HG03159 (cell line): ENCODE measurements around the gene LNP1.
"Not testable (repeated sequence)": the region's sequence is repeated elsewhere in the genome, so short reads cannot be mapped to it uniquely, and the experiment has no call there.

Experiments used
- ATAC-seq: cut with Tn5 transposase; IDR thresholded peaks from one replicate; pipeline ENCODE4 v1.9.1; 2021; ENCODE audit warnings: mild to moderate bottlenecking, moderate library complexity; ENCODE audit not compliant: unreplicated experiment

LNP1 gene, protein sequence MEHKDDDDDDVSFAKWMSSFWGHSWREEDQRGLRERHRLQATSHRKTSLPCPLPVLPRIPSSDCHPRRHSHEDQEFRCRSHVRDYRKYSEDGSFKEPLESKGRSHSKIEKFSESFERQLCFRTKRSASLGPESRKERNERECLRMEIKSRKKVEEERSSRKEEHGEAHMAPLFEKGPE

DNA sequence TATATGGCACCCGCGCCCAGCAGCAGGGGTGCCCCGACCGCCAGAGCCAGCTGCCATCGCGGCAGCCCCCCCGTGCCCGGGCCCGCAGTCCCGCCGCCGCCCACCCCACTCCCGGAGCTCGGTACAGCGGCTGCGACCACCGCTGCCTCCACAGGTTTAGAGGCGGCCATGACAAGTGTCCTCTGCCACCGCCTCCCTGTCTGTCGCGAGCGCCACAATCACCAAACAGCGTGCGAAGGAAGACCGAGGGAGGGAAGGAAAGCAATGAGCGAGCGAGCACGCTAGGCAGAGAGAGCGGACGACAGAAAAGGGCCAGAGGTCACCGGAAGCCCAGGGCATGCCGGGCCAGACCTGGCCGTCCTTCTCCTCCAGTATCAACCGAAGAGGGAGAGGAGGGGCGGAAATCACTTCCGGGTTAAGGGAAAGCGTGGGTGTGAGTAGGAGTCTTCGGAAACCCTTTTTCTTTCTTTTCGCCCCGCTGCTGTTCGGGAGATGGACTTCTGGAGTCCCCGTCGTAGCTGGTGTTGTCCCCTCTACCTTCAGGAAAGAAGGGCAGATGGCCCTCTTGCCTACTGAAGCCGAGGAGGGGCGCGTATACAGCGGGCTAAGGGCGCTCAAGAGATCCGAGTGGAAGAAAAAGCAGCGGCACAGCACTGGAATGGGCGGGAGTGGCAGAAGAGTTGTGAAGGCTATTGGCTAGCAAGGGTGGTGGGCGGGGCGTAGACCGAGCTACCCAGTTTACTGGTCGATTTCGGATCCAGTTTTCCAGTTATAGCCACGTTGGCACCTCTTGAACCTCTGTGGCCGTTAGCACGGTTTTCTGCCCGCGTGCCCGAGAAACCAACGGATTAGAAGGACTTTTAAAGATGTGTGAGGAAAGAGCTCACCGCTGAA lies at the start of gene LNP1, which contains the start of gene TOMM70:
Gene LNP1, plus strand, starts transcription at position 760 of the 894 bp plus-strand sequence. CDS start 28,191 bp downstream, outside the sequence.
Gene TOMM70, minus strand, starts transcription at position 310 of the 894 bp plus-strand sequence. Its CDS starts 140 bp downstream, at position 170.
- peak; percentile 85 for ATAC-seq

DNA sequence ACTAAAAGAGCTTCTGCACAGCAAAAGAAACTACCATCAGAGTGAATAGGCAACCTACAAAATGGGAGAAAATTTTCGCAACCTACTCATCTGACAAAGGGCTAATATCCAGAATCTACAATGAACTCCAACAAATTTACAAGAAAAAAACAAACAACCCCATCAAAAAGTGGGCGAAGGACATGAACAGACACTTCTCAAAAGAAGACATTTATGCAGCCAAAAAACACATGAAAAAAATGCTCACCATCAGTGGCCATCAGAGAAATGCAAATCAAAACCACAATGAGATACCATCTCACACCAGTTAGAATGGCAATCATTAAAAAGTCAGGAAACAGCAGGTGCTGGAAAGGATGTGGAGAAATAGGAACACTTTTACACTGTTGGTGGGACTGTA lies 49.6 kb upstream of the LNP1 start:
- ATAC-seq = not testable (repeated sequence)

DNA sequence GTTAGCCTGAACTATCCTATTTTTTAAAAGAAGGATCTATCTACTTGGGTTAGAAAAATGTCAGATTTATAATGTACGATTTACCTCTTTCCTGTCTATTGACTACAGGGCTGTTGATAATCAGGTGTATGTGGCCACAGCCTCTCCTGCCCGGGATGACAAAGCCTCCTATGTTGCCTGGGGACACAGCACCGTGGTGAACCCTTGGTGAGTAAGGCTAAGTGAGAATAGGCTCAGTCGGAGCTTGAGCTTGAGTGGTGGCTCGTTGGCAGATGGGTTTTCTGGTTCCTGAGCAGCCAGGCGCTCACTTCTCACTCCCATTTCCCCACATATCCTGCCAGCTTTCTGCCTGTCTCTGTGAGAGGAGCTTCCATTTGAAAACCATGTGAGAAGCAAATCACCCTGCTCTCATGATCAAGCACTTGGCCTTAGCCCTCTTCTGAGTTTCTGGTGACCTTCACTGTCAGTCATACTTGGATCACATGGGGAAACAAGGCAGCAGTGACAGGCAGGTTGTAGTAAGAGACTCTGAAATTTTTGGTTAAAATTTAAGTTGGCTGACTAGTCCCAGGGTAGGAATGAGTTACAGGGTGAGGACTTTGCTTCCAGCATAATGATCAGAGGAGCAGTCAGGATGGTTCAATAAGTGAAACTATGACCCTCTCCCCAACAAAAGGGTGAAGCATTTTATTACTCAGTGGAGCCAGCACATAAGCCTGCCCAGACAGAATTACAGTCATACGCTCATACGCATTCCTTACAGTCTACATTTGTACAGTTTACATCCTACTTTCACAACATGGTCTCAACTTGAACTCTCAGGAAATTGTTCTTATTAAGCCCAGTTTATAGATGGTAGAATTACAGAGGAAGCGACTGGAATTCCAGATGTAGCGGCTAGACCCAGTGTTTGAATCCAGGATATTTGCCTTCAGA lies 48.8 kb upstream of the LNP1 start:
- no peak for ATAC-seq

DNA sequence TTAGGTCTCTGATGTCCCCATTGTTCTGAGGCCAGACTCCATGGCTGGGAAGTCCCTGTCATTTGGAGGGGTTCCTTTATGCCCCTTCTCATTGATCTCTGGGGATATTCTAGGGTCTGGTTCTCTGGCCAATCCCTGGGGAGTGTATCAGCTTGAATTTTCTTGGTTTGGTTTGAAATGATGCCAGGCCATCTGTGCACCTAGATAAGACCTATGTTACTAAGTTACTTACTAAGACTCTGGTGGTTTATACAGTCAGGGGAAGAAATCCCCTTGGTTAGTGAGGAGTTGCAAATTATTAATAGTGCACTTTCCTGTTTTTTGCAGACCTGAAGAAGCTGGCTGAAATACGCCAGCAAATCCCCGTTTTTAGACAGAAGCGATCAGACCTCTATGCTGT lies 46.5 kb upstream of the LNP1 start:
- ATAC-seq = no peak

DNA sequence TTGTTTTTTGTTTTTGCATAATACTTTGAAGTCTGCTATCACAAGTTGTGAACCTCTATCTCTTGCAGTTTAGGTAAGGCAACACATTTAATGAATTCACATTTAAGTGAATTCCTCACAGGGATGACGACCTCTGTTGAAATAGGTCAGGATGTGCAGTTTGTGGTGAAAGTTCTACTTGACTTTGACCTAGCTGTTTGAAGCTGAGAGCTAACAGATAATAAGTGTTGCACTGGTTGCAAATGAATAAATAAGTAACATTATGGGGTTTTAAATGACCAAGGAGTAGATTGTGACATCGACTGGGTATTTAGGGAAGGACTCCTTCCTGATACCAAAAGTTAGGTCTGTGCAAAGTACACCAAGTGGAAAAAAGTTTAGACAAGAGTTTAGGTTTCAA lies 42.9 kb upstream of the LNP1 start:
- no peak for ATAC-seq

DNA sequence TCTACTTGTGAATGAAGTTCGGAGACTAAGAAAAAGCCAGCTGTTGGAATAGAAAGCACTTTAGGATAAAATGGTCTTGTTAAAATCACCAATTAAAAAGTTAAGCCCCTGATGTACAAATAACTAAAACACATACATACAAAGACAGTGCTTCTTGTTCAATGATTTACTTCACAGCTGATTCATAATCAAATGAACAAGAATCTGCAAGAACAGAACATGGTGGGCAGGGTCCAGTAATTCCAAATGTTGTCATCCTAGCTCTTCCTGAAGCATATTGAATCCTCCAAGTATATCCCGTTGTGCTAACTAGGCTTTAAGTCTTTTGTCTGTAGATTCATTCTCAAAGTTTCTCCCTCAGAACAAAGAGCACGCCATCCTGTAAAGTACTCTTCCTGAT lies 42.3 kb upstream of the LNP1 start:
- no peak for ATAC-seq

DNA sequence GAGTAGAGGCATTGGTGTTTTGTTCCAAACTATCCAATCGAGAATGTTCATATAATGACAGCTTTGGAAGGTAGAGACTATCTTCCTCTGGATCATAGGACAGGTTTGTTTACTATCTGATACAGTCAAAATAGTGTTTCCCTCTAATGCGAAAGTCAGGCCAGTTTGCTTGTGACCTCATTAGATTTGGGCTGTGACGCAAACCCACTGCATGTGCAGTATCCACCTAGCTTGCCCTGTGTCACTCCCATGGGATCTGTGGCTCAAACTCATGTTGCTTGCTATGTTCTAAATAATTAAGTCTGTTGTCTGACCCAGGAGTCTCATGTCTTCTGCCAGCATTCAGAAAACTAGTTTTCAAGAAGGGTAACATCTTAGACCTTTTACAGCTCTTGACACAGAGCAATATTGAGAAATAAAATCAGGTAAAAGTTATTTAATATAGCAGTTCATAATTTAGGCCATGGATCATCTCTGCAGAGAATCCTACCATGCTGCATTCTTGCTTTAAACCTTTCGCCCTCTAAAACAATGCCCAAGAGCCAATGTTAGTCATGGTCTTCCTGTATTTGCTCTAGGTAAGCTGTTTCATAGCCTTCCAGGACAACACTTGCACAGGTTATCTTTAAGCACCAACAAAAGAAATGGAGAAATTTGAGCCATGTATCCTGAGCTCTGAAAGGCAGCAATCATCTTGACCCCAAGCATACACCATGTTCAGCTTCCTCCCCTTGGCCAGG lies 40.4 kb upstream of the LNP1 start:
- ATAC-seq = no peak

DNA sequence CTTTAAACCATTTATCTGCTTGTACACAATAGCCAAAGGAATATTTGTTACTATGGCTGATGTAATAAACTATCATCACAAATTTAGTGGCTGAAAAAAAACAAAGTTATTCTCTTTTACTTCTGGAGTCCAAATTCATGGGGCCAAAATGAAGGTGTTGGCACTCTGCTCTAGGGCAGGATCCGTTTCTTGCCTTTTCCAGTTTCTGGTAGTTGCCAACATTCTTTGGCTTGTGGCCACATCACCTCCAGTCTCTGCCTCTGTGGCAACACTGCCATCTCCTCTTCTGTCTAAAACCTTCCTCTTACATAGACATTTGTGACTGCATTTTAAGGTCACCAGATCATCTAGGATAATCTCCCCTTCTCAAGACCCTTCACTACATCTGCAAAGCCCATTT lies 39.4 kb upstream of the LNP1 start:
- no peak for ATAC-seq

DNA sequence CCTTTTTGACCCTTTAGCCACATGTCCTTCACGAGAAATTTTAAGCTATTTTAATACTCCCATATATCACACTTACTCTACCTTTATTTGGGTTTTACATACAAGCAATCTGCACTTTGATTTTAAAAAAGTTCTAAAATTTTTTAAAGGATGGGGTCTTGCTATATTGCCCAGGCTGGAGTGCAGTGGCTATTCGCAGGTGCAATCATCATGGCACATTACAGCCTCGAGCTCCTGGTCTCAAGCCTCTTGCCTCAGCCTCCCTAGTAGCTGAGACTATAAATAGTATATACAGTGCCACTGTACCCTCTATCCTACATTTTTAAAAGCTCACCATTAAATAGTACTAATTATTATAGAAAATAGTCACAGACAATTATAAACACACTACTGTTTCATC lies 36.9 kb upstream of the LNP1 start:
- ATAC-seq = no peak

DNA sequence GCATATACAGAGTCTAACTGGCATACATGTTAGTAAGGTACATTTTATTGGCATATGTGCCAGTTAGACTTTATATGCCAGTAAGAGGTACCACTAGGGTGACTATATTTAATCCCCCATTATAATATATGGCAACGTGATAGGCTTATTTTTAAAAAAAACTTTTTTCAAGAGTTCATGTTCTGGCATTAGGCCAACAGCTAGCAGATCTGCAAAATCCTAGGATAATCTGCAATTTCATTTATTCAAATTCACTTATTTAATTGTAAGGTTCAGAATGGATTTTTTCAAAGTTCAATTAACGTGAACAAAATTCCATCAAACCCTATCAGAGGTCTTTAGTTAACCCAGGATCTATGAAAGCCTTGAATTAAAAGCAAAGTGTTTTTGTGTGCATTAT lies 34.9 kb upstream of the LNP1 start:
- no peak for ATAC-seq

DNA sequence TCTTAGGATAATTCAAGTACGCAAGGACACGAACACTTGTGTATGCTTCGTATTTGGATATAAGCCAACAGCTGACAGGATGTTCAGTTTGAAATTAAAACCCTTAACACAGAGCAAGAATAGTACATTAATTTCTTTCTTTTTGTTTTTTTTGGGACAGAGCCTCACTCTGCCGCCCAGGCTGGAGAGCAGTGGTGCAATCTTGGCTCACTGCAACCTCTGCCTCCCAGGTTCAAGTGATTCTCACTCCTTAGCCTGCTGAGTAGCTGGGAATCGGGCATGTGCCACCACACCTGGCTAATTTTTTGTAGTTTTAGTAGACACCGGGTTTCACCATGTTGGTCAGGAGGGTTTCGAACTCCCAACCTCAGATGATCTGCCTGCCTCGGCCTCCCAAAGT lies 32.9 kb upstream of the LNP1 start:
- ATAC-seq = no peak

DNA sequence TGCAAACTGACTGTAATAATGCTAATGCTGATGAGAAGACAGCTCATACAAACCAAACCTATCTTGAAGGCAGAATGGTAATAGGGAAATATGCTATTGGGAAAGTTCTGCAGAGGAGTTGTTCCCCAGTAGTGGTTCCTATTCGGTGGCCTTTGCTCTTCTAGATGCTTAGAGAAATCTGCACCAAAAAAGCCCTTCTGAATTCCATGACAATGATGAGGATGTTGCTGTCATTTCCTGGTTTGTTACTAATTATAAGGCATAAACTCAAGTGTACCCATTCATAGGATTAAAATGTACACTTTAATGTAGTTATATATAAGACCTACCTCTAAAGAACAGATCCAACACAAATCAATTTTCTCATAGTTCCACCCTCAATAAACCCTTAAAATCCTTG lies 30.6 kb upstream of the LNP1 start:
- ATAC-seq = no peak

DNA sequence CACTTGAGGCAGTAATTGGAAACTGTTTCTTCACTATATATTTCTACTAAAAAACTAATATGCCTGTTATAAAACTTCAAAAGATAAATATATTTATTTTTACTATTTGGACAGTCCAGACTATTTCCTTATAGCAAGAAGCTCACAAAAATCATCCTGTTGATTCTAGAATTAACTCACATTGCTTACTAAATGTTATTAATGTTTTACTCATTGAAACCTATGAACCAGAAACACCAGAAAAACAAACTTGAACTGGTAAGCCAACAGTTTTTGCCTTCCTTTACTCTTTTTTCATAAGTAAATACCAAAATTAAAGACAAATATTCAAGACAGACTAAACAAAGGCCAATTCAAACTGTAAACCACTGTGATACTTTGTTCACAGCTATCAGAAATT lies 26.8 kb upstream of the LNP1 start:
- no peak for ATAC-seq

DNA sequence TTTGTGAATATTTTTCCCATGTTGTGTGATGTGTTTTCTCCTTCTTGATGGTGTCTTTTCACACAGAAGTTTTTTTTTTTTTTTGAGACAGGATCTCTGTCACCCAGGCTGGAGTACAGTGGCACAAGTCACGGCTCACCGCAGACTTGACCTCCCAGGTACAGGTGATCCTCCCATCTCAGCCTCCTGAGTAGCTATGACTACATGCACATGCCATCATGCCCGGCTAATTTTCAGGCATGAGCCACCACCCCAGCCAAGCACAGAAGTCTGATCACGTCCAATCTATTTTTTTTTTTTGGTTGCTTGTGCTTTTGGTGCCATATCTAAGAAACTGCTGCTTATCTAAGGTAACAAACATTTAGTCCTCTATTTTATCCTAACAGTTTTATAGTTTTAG lies 25.0 kb upstream of the LNP1 start:
- ATAC-seq = no peak

DNA sequence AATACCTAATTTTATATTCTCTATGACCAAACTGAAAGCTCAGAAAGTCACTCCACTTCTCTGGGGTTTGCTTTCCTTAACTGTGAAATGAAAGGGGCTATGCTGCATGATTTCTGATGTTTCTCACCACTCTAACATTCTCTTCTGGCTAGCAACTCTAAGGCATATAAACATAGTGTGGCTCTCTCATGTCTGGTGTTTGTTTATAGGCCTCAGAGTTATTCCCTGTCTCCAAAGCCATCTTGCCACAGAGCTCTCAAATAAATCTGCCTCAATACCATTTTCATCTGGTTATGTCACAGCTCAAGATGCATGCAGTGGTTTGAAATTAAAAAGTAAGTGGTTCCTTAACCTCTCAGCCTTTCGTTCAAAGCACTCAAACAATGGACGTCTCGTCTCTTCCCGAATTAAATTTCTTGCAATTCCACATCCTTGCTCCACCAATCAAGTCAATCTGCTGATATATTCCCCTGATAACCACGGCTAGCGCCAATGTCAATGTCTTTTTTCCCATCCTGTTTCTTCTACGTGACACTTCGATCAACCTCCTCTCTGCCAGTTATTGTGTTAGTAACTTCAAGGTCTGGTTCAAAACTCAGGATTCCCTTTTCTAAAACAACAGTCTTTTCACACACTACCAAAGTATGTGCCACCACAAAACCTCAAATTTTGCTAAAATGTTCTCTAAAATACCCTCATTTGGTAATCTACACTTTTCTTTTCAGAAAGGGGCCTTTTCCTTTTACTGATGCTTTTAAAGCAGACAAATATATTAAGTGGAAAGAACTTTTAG lies 16.4 kb upstream of the LNP1 start:
- ATAC-seq = no peak

DNA sequence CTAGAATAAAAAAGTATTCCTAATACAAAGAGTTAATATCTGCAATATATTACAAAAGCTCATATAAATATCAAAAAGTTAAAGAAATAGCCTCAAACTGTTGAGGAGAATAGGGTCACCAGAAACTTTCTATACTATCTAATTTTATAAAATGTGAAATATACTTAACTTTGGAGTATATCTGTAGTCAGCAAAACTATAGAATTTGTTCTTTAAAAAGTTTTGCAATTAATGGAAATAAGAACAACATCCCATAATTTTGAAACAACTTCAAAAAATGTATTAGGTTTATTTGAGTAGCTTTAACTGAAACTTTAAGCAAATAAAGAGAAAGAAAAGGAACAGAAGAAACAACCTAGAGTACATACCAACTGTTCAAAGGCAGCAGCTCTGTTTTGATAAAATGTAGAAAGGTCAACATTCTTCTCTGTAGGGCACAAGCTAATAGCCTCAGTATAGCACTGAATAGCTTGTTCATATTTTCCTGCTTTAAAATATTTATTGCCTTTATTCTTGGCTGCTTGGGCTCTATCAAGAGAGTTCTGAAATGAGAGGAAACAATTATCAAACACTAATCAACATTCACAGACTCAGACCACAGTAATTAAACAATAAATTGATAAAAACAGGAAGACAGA lies 14.8 kb upstream of the LNP1 start:
- ATAC-seq = no peak

DNA sequence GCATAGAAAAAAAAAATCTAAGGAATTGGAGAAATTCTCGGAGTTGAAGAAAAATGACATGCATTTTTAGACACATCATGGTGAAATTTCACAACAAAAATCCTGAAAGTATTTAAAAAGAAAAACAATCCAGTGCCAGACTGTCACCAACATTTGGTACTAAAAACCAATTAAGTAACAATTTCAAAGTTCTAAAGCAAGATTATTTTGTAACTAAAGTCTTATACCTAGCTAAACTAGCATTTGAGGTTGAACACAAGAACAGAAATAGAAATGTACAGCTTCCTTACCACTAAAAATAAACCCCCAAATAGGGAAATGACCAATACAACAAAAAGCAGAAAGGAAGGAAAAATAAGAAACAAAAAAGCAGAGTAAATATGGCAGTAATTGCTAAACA lies 12.3 kb upstream of the LNP1 start:
- ATAC-seq = no peak

DNA sequence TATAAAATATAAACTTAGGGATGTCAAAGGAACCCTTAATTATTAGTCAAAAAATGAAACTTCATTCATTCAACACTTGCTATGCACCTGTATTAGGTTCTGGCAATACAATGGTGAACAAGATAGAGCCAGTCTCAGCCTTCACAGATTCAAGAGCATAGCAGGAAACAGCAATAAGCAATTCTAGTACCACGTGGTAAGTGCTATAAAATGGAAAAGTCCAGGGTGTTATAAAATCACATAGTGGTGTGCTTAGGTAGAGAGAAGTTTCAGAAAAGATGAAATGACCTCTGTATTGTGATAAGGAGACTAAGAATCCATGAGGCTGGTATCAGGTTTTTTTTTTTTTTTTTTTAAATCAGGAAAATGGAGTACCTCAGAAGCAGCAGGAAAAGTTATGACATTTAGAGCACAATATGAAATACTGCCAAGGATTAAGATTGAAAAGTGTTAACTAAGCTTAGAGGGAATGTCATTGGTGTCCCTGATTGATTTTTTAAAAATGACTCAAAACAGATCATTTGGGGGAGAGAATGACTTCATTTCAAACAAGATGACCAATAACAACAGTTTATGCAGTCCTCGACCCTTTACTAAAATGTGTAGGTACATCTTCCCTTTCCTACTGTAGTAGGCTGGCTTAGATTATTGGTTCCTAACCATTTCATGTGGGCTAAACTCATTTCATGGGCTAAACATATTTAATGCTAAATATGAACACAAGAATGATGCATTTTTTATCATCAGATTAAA lies 5.5 kb upstream of the LNP1 start:
- ATAC-seq = no peak

DNA sequence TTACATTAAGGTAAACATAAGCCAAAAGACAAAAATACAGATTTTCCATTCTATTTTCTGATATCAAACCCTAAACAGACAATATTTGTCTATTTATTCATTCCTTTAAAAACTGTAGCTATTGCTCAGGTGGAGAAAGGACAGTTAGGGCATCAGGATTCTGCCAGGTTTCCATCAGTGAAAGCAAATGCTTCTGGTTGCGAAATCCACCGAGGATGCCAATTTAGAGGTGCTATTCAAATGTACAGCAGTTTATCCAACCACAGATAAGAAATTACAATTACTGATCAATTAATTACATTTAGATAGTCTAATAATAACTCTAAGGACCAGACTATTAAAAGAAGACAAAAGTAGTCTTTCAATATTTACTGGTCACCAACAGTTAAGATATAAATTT lies 4.4 kb upstream of the LNP1 start:
- no peak for ATAC-seq
